HepG2 (cell line): ENCODE results near the gene ZBTB22. TPM values are rescaled to one million over a fixed set of nuclear protein-coding genes. Genes with fewer than 3 reads are reported as not detected.

ENCODE experiments used
- AGO1 ChIP-seq: fragments of 200-400 bp; formaldehyde crosslinking; IDR thresholded peaks from 2 replicates; pipeline ENCODE4 v1.6.1; 2017; ENCODE audit warnings: mild to moderate bottlenecking, low read depth, low read length, moderate library complexity; ENCODE audit not compliant: poor library complexity, severe bottlenecking
- CCDC6 ChIP-seq: sonication (generic); formaldehyde crosslinking; IDR thresholded peaks from 2 replicates; pipeline ENCODE4 v1.8.1; 2022; ENCODE audit warnings: mild to moderate bottlenecking, missing genetic modification reagents, moderate library complexity
- EEA1 ChIP-seq: sonication (generic); formaldehyde crosslinking; IDR thresholded peaks from 2 replicates; pipeline ENCODE4 v1.5.1; 2020; ENCODE audit warnings: mild to moderate bottlenecking, missing genetic modification reagents, borderline replicate concordance
- ESRRA ChIP-seq: sonication (generic); formaldehyde crosslinking; IDR thresholded peaks from 2 replicates; pipeline ENCODE4 v1.5.1; 2020; ENCODE audit warnings: mild to moderate bottlenecking, low read depth, missing genetic modification reagents
- HNF4G ChIP-seq, 2 experiments: sonication (generic) in 1 of 2; formaldehyde crosslinking in 1 of 2; IDR thresholded peaks; 2 replicates each; pipeline versions ENCODE4 v1.4.0 to v1.6.1; 2011 to 2020; ENCODE audit warnings: borderline replicate concordance in 2 of 2, low read depth in 2 of 2, mild to moderate bottlenecking in 2 of 2, low read length in 1 of 2, missing genetic modification reagents in 1 of 2, moderate library complexity in 1 of 2
- JUNB ChIP-seq: sonication (generic); formaldehyde crosslinking; IDR thresholded peaks from 2 replicates; pipeline ENCODE4 v1.8.0; 2022; ENCODE audit warnings: missing genetic modification reagents, mild to moderate bottlenecking, borderline replicate concordance
- LCORL ChIP-seq, 2 experiments: fragments of 450-650 bp in 1 of 2; sonication (generic) in 1 of 2; formaldehyde crosslinking in 1 of 2; IDR thresholded peaks; 2 replicates each; pipeline versions ENCODE4 v1.5.0 to v1.6.1; 2017 to 2020; ENCODE audit warnings: antibody characterized with exemption in 1 of 2, missing genetic modification reagents in 1 of 2
- MXD1 ChIP-seq: sonication (generic); formaldehyde crosslinking; IDR thresholded peaks from 2 replicates; pipeline ENCODE4 v1.4.0; 2020; ENCODE audit warnings: mild to moderate bottlenecking, missing genetic modification reagents
- MXI1 ChIP-seq: IDR thresholded peaks from 3 replicates; pipeline ENCODE4 v1.6.1; 2012; ENCODE audit warnings: low read depth, low read length, inconsistent platforms, borderline replicate concordance
- NFAT5 ChIP-seq: sonication (generic); formaldehyde crosslinking; IDR thresholded peaks from 2 replicates; pipeline ENCODE4 v1.4.0; 2020; ENCODE audit warnings: missing genetic modification reagents
- NFYC ChIP-seq: IDR thresholded peaks from 2 replicates; pipeline ENCODE4 v1.6.1; 2016; ENCODE audit warnings: missing genetic modification reagents, missing compliant biosample characterization
- NKX3-1 ChIP-seq: sonication (generic); formaldehyde crosslinking; IDR thresholded peaks from 2 replicates; pipeline ENCODE4 v1.5.0; 2020; ENCODE audit warnings: missing genetic modification reagents
- NR3C1 ChIP-seq: sonication (generic); formaldehyde crosslinking; IDR thresholded peaks from 2 replicates; pipeline ENCODE4 v1.4.0; 2020; ENCODE audit warnings: missing genetic modification reagents
- PBX2 ChIP-seq: IDR thresholded peaks from 2 replicates; pipeline ENCODE4 v1.6.1; 2016; ENCODE audit warnings: control low read depth
- PCBP2 ChIP-seq: fragments of 200-400 bp; formaldehyde crosslinking; optimal IDR thresholded peaks from 2 replicates; pipeline ENCODE3; 2018; ENCODE audit warnings: low read length, low read depth; ENCODE audit not compliant: poor library complexity, severe bottlenecking
- POLR2A ChIP-seq, 2 experiments: IDR thresholded peaks; 2 replicates each; pipeline ENCODE4 v1.6.1; 2011; ENCODE audit warnings: low read depth in 2 of 2, low read length in 2 of 2, mild to moderate bottlenecking in 1 of 2, moderate library complexity in 1 of 2; ENCODE audit not compliant: insufficient read depth in 1 of 2
- PRMT3 ChIP-seq: sonication (generic); formaldehyde crosslinking; IDR thresholded peaks from 2 replicates; pipeline ENCODE4 v1.8.1; 2022; ENCODE audit warnings: low read depth, mild to moderate bottlenecking, moderate library complexity, missing genetic modification reagents, borderline replicate concordance
- RNF2 ChIP-seq: fragments of 450-650 bp; conservative IDR thresholded peaks from 2 replicates; pipeline ENCODE4 v1.6.1; 2016; ENCODE audit warnings: low read depth
- TMF1 ChIP-seq: sonication (generic); formaldehyde crosslinking; IDR thresholded peaks from 2 replicates; pipeline ENCODE4 v1.8.1; 2022; ENCODE audit warnings: low read depth, missing genetic modification reagents
- YEATS2 ChIP-seq: sonication (generic); formaldehyde crosslinking; IDR thresholded peaks from 2 replicates; pipeline ENCODE4 v1.4.0; 2020; ENCODE audit warnings: missing genetic modification reagents, borderline replicate concordance
- ZBTB7B ChIP-seq: sonication (generic); formaldehyde crosslinking; IDR thresholded peaks from 2 replicates; pipeline ENCODE4 v1.4.0; 2020; ENCODE audit warnings: missing genetic modification reagents
- ZNF33B ChIP-seq: sonication (generic); formaldehyde crosslinking; IDR thresholded peaks from 2 replicates; pipeline ENCODE4 v1.5.1; 2020; ENCODE audit warnings: mild to moderate bottlenecking, missing genetic modification reagents
- ZNF597 ChIP-seq: sonication (generic); formaldehyde crosslinking; IDR thresholded peaks from 2 replicates; pipeline ENCODE4 v1.5.0; 2020; ENCODE audit warnings: missing genetic modification reagents
- polyA plus RNA-seq, 8 experiments: library from polyadenylated mRNA; depleted of rRNA in 3 of 8; stranded (reverse) in 7 of 8; unstranded in 1 of 8; fragments of >200 nt; fragmentation: Illumina TruSeq in 4 of 8; extraction: Trizol in 4 of 8; gene quantifications; 2 replicates each; pipeline versions ENCODE4 v1.2.1 to v1.2.3, GENCODE V29; 2011 to 2016; ENCODE audit warnings: low read depth in 4 of 8, missing spikeins in 1 of 8, mixed read lengths in 1 of 8; ENCODE audit not compliant: insufficient read depth in 1 of 8
- total RNA-seq, 5 experiments: library from RNA; depleted of rRNA; stranded (reverse); fragments of >200 nt; fragmentation: Illumina TruSeq; extraction: Trizol; gene quantifications; 2 replicates each; pipeline ENCODE4 v1.2.3, GENCODE V29; 2016; ENCODE audit warnings: low read depth in 1 of 5

The ZBTB22 gene
- total and polyA plus RNA-seq, 2 of the 13 experiments (the other 11 are each of a cell fraction or from before 2014, with no cell fraction given) = 8.0 to 10.6 TPM

GRCh38 chr6:33297406-33297955, 20.1 kb downstream of the ZBTB22 start (continued):
- TF ChIP-seq NFAT5 (CRISPR knock-in tag) (no peak), HNF4G (IDR thresholded peaks at IDR 0.05; ENCODE audit: borderline replicate concordance, low read depth, low read length) (peak; percentile 18; the same call in 1 of the 2 replicates), HNF4G (CRISPR knock-in tag; IDR thresholded peaks at IDR 0.05; ENCODE audit: borderline replicate concordance, low read depth) (no peak), ZNF597 (no peak), CCDC6 (no peak), POLR2A (IDR thresholded peaks at IDR 0.05; ENCODE audit: insufficient read depth in 1 of 2, low read depth in 2 of 2, low read length in 2 of 2) (no peak), ZBTB7B (CRISPR knock-in tag) (peak; percentile 35; the same call in 1 of the 2 replicates), NR3C1 (CRISPR knock-in tag) (no peak), NFYC (CRISPR knock-in tag) (no peak), MXI1 (0 out of 3 replicates have a peak, but pooled peaks have one; percentile 17), PCBP2 (no peak), JUNB (CRISPR knock-in tag) (no peak), NKX3-1 (no peak), EEA1 (CRISPR knock-in tag) (no peak), YEATS2 (CRISPR knock-in tag) (no peak), RNF2 (no peak), MXD1 (CRISPR knock-in tag) (no peak), PRMT3 (CRISPR knock-in tag) (no peak), PBX2 (CRISPR knock-in tag) (peak; percentile 55; the same call in 1 of the 2 replicates), ZNF33B (CRISPR knock-in tag) (0 out of 2 replicates have a peak, but pooled peaks have one; percentile 84), TMF1 (no peak), LCORL (IDR thresholded peaks at IDR 0.05) (no peak), LCORL (CRISPR knock-in tag; IDR thresholded peaks at IDR 0.05) (peak; percentile 73), ESRRA (CRISPR knock-in tag) (no peak), AGO1 (peak; percentile 47)
